HG03139 (cell line): ENCODE results near the gene DNAJC18.
"Not testable (repeated sequence)": the region's sequence is repeated elsewhere in the genome, so short reads cannot be mapped to it uniquely, and the experiment has no call there.

Experiments used
- ATAC-seq: cut with Tn5 transposase; IDR thresholded peaks from one replicate; pipeline ENCODE4 v1.9.1; 2021; ENCODE audit not compliant: unreplicated experiment

Gene DNAJC18

GRCh38 chr5:139439013-139439903, at the start of gene DNAJC18:
Gene DNAJC18 (minus strand): TSS chr5:139439525. CDS start chr5:139439445, 80 bp downstream.
- peak; percentile 92 for ATAC-seq

- no peak for ATAC-seq
Measured at GRCh38 chr5:139488260-139488659, 48.9 kb upstream of the DNAJC18 start.

- no peak for ATAC-seq
Measured at GRCh38 chr5:139486201-139486600, 46.9 kb upstream of the DNAJC18 start.

- not testable (repeated sequence) for ATAC-seq
Measured at GRCh38 chr5:139482890-139483208, 43.5 kb upstream of the DNAJC18 start.

- ATAC-seq, result peak; percentile 46
Measured at GRCh38 chr5:139482050-139482889, 42.9 kb upstream of the DNAJC18 start, which contains the start of gene STING1. Gene STING1 (minus strand): TSS chr5:139482758. CDS start chr5:139481704, 1,054 bp downstream.

GRCh38 chr5:139481580-139482049, 42.3 kb upstream of the DNAJC18 start:
- peak; percentile 9 for ATAC-seq

GRCh38 chr5:139481122-139481533, 41.8 kb upstream of the DNAJC18 start:
- no peak for ATAC-seq

- ATAC-seq, result not testable (repeated sequence)
Measured at GRCh38 chr5:139479729-139480128, 40.4 kb upstream of the DNAJC18 start.

GRCh38 chr5:139478657-139479423, 39.5 kb upstream of the DNAJC18 start:
- not testable (repeated sequence) for ATAC-seq

- no peak for ATAC-seq
Measured at GRCh38 chr5:139475865-139476617, 36.7 kb upstream of the DNAJC18 start.

GRCh38 chr5:139474890-139475791, 35.8 kb upstream of the DNAJC18 start:
- no peak for ATAC-seq

GRCh38 chr5:139473565-139473964, 34.2 kb upstream of the DNAJC18 start:
- no peak for ATAC-seq

- ATAC-seq, result no peak
Measured at GRCh38 chr5:139473105-139473504, 33.8 kb upstream of the DNAJC18 start.

GRCh38 chr5:139472386-139473030, 33.2 kb upstream of the DNAJC18 start:
- no peak for ATAC-seq

- ATAC-seq, result no peak
Measured at GRCh38 chr5:139470821-139471300, 31.5 kb upstream of the DNAJC18 start, which contains the start of gene SMIM33. Gene SMIM33 (plus strand): TSS chr5:139471004. CDS start chr5:139471122, 118 bp downstream.

GRCh38 chr5:139468421-139468931, 29.2 kb upstream of the DNAJC18 start:
- no peak for ATAC-seq

- ATAC-seq, result no peak
Measured at GRCh38 chr5:139462586-139463276, 23.4 kb upstream of the DNAJC18 start, which contains the start of gene ECSCR. Gene ECSCR (minus strand): TSS chr5:139462743. CDS start chr5:139462670, 73 bp downstream.
